DND-41 (cell line): Measurements from ENCODE around the gene C19orf73.

Experiments used
- ATAC-seq: fragments of 200-7000 bp; cut with Tn5 transposase; 3 replicates; pipeline ENCODE4 v1.9.1; 2021; ENCODE audit warnings: low read depth; ENCODE audit not compliant: insufficient read depth
- DNase-seq: peaks from one replicate; pipeline ENCODE4 v3.0.0-alpha.2; 2020
- H2AFZ ChIP-seq: 2 replicates; pipeline ENCODE4 v1.6.0; 2012; ENCODE audit warnings: low read depth, low read length
- H3K27ac ChIP-seq: 2 replicates; pipeline ENCODE4 v1.5.1; 2012; ENCODE audit warnings: low read length, inconsistent platforms
- H3K27me3 ChIP-seq: fragments of 200-600 bp; sonication (generic); 2 replicates; pipeline ENCODE4 v1.6.0; 2012; ENCODE audit warnings: low read length, mild to moderate bottlenecking, inconsistent platforms; ENCODE audit not compliant: insufficient read depth, poor library complexity
- H3K36me3 ChIP-seq: 2 replicates; pipeline ENCODE4 v1.5.1; 2012; ENCODE audit warnings: low read length, inconsistent platforms; ENCODE audit not compliant: insufficient read depth
- H3K4me1 ChIP-seq: 2 replicates; pipeline ENCODE4 v1.5.1; 2012; ENCODE audit warnings: mild to moderate bottlenecking, low read length; ENCODE audit not compliant: insufficient read depth
- H3K4me2 ChIP-seq: 2 replicates; pipeline ENCODE4 v1.6.0; 2012; ENCODE audit warnings: mild to moderate bottlenecking, moderate library complexity, low read length, inconsistent platforms; ENCODE audit not compliant: insufficient read depth
- H3K4me3 ChIP-seq, 2 experiments: fragments of 200-600 bp in 1 of 2; shearing (Covaris generic) in 1 of 2; 2 replicates each; pipeline ENCODE4 v1.5.1; 2012 to 2016; ENCODE audit warnings: inconsistent platforms in 2 of 2, low read length in 2 of 2, mild to moderate bottlenecking in 2 of 2, low read depth in 1 of 2, moderate library complexity in 1 of 2
- H3K79me2 ChIP-seq: 2 replicates; pipeline ENCODE4 v1.6.0; 2012; ENCODE audit warnings: low read length, inconsistent platforms; ENCODE audit not compliant: insufficient read depth
- H3K9ac ChIP-seq: 2 replicates; pipeline ENCODE4 v1.6.0; 2012; ENCODE audit warnings: low read depth, mild to moderate bottlenecking, inconsistent platforms, low read length, moderate library complexity
- H3K9me3 ChIP-seq: 2 replicates; pipeline ENCODE4 v1.5.1; 2012; ENCODE audit warnings: low read length, moderate library complexity, mild to moderate bottlenecking, inconsistent platforms; ENCODE audit not compliant: insufficient read depth, severe bottlenecking
- H4K20me1 ChIP-seq: 2 replicates; pipeline ENCODE4 v1.6.0; 2012; ENCODE audit warnings: low read length; ENCODE audit not compliant: insufficient read depth
- EZH2 ChIP-seq: IDR thresholded peaks from 3 replicates; pipeline ENCODE4 v1.6.1; 2012; ENCODE audit warnings: borderline replicate concordance, low read depth, mild to moderate bottlenecking, moderate library complexity, low read length, inconsistent platforms; ENCODE audit not compliant: severe bottlenecking
- TF ChIP-seq, protein P1 (sequence below): IDR thresholded peaks from 2 replicates; pipeline ENCODE4 v1.5.1; 2012; ENCODE audit warnings: borderline replicate concordance, low read length, moderate library complexity, mild to moderate bottlenecking; ENCODE audit not compliant: poor library complexity, severe bottlenecking; ENCODE audit errors: extremely low read depth

The C19orf73 gene

DNA sequence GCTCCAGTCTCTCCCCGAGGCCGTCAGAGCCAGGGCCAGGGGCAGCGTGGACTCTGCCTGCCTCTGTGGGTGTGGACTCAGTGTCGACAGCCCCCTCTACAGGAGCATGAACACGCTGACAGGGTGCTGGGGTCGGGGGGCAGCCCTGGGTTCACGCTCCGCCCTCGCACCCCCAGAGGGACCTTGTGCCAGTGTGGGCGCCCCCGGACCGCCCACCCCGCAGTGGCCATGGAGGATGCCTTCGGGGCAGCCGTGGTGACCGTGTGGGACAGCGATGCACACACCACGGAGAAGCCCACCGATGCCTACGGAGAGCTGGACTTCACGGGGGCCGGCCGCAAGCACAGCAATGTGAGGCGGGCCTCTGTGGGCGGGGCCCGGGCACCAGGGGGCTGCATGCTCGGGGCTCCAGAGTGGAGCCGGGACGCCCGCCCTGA, 46.9 kb upstream of the C19orf73 start:
- Histone ChIP-seq H3K4me1 (no peaks in the 10 kb centered on the region), H3K9me3 (no peaks in the 10 kb centered on the region), H3K9ac (no peak overlapping the region), H3K79me2 (no peaks in the 10 kb centered on the region), H3K36me3 (no peaks in the 10 kb centered on the region), H3K4me2 (no peak overlapping the region), H3K27me3 (no peaks in the 10 kb centered on the region), H2AFZ (no peak overlapping the region), H3K4me3 (no peak overlapping the region), H3K27ac (no peak overlapping the region), H4K20me1 (no peaks in the 10 kb centered on the region)
- no peak for DNase-seq
- ATAC-seq = no peak
- no peak for TF ChIP-seq EZH2
- TF ChIP-seq, protein P1, sequence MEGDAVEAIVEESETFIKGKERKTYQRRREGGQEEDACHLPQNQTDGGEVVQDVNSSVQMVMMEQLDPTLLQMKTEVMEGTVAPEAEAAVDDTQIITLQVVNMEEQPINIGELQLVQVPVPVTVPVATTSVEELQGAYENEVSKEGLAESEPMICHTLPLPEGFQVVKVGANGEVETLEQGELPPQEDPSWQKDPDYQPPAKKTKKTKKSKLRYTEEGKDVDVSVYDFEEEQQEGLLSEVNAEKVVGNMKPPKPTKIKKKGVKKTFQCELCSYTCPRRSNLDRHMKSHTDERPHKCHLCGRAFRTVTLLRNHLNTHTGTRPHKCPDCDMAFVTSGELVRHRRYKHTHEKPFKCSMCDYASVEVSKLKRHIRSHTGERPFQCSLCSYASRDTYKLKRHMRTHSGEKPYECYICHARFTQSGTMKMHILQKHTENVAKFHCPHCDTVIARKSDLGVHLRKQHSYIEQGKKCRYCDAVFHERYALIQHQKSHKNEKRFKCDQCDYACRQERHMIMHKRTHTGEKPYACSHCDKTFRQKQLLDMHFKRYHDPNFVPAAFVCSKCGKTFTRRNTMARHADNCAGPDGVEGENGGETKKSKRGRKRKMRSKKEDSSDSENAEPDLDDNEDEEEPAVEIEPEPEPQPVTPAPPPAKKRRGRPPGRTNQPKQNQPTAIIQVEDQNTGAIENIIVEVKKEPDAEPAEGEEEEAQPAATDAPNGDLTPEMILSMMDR = no peak

DNA sequence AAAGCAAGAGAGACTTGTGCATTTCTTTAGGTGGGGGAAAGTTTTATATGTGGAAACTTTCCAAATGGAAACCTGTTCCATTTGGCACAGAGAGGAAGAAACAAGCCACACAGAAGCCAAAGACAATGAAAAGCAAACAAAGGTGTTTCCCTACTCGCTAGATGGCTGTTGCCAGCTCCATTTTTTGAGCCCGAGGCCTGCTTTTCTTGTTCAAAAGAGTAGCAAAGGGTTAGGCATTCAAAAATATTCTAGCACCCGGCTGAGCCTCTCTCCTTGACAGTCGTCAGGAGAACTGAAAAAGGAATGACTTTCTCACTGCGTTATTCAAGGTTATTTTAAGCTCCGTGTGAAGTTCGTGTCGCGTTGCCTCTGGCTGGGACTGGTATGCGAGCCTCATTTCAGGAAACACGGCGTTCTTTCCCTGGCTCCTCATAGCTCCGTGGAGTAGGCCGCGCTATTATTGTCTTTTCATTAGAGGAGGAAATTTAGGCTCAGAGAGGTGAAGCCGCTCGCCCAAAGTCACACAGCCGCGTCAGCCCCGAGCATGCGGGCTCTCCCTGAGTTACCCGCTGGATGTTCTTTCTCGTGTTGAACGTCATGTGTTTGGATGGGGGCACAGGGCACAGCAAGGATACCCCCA, 46.3 kb upstream of the C19orf73 start:
- Histone ChIP-seq H3K4me2 (no peak overlapping the region), H3K27ac (no peak overlapping the region)
- DNase-seq = no peak

DNA sequence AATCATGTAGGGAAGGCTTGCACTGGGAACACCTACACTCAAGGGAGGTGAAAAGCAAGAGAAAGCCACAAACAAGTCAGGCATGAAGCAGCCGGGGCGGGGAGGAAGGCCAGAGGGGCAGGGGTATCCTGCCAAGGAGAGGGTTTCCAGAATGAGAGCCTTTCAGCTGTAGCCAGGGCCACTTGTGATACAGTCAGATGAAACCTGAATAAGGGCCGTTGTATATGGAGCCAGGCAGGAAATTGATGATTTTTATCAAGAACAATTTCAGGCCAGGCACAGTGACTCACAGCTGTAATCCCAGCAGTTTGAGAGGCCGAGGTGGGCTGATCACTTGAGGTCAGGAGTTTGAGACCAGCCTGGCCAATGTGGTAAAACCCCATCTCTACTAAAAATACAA, 43.0 kb upstream of the C19orf73 start:
- no peak overlapping the region for H3K9ac ChIP-seq
- H3K4me2 ChIP-seq = no peak overlapping the region
- peaks cover 12% of the 10 kb centered on the region for H3K27me3 ChIP-seq
- H3K4me1 ChIP-seq = peaks cover 7% of the 10 kb centered on the region
- H3K9me3 ChIP-seq = no peaks in the 10 kb centered on the region
- no peak for TF ChIP-seq EZH2
- TF ChIP-seq, protein P1 = no peak
- no peaks in the 10 kb centered on the region for H3K79me2 ChIP-seq
- H3K36me3 ChIP-seq = no peaks in the 10 kb centered on the region
- H3K4me3 ChIP-seq = no peak overlapping the region
- DNase-seq (no peak), ATAC-seq (no peak)
- H3K27ac ChIP-seq = no peak overlapping the region
- H2AFZ ChIP-seq = no peak overlapping the region
- H4K20me1 ChIP-seq = no peaks in the 10 kb centered on the region

More for the DNA sequence above, 46.3 kb upstream of the C19orf73 start:
- no peak overlapping the region for H3K9ac ChIP-seq
- H3K4me3 ChIP-seq = no peak overlapping the region
- no peak overlapping the region for H2AFZ ChIP-seq
- no peaks in the 10 kb centered on the region for H3K27me3 ChIP-seq
- H3K79me2 ChIP-seq = no peaks in the 10 kb centered on the region
- H3K9me3 ChIP-seq = no peaks in the 10 kb centered on the region
- ATAC-seq = no peak
- H4K20me1 ChIP-seq = no peaks in the 10 kb centered on the region
- no peaks in the 10 kb centered on the region for H3K36me3 ChIP-seq
- H3K4me1 ChIP-seq = no peaks in the 10 kb centered on the region
- TF ChIP-seq, protein P1 = no peak
- TF ChIP-seq EZH2 = no peak
